Measurements from ENCODE around the gene CUL1. TPM values are rescaled to one million over a fixed set of nuclear protein-coding genes. Genes with fewer than 3 reads are reported as not detected.
A peak's percentile ranks its signal among the peaks of the same experiment; 100 is the strongest.

CUL1 gene
- polyA plus RNA-seq (2013): 41.4 TPM

GRCh38 chr7:148698397-148699023 is at the start of gene CUL1:
CUL1 (plus strand) TSS chr7:148698903; CDS start chr7:148730123, 31,220 bp downstream.
- H3K27me3 ChIP-seq (replicated peaks in 2 of 5; ENCODE audit: control insufficient read depth in 4 of 5, insufficient read depth in 5 of 5, low read length in 4 of 5): no peaks in the 10 kb centered on the region
- peaks cover 8 to 44% (median 31%) of the 10 kb centered on the region in 4 experiments for H3K4me1 ChIP-seq (ENCODE audit: control extremely low read depth in 1 of 4, control insufficient read depth in 4 of 4, insufficient read depth in 4 of 4, low read length in 3 of 4)
- ChIA-PET CTCF (interaction anchor here (1.2 kb wide), 1 partner anchor 89 kb away, joined by 3 read pairs; no protein-coding TSS in a partner anchor), POLR2A (interaction anchor here (0.6 kb wide), 1 partner anchor 42 kb away, joined by 3 read pairs; no protein-coding TSS in a partner anchor)
- H3K27ac ChIP-seq (ENCODE audit: insufficient read depth in 1 of 2, low read depth in 1 of 2, low read length in 2 of 2, poor library complexity in 1 of 2, severe bottlenecking in 2 of 2): peak within 1 kb of the TSS; percentile 81 to 91
- peak; percentile 78 to 89 (median 82) for DNase-seq
- 0% methylated on average over 60 of the region's 84 CpGs for WGBS (ENCODE audit: insufficient coverage)
- H3K9me3 ChIP-seq (ENCODE audit: control extremely low read depth in 1 of 5, control insufficient read depth in 4 of 5, insufficient read depth in 2 of 5, low read depth in 1 of 5, low read length in 4 of 5): no peaks in the 10 kb centered on the region
- H3K4me3 ChIP-seq (ENCODE audit: control insufficient read depth in 1 of 7, extremely low read depth in 1 of 7, insufficient read depth in 4 of 7, low read depth in 2 of 7, low read length in 6 of 7): peak within 1 kb of the TSS; percentile 77 to 91 (median 86)
- peaks cover 0 to 5% (median 0%) of the 10 kb centered on the region in 4 experiments for H3K36me3 ChIP-seq (ENCODE audit: control insufficient read depth in 4 of 4, insufficient read depth in 4 of 4, low read length in 3 of 4)

- Histone ChIP-seq H3K36me3 (ENCODE audit: control insufficient read depth in 4 of 4, insufficient read depth in 4 of 4, low read length in 3 of 4) (no peaks in the 10 kb centered on the region), H3K27me3 (replicated peaks in 2 of 5; ENCODE audit: control insufficient read depth in 4 of 5, insufficient read depth in 5 of 5, low read length in 4 of 5) (no peaks in the 10 kb centered on the region), H3K9me3 (ENCODE audit: control extremely low read depth in 1 of 5, control insufficient read depth in 4 of 5, insufficient read depth in 2 of 5, low read depth in 1 of 5, low read length in 4 of 5) (no peaks in the 10 kb centered on the region), H3K27ac (ENCODE audit: insufficient read depth in 1 of 2, low read depth in 1 of 2, low read length in 2 of 2, poor library complexity in 1 of 2, severe bottlenecking in 2 of 2) (no peak overlapping the region), H3K4me1 (ENCODE audit: control extremely low read depth in 1 of 4, control insufficient read depth in 4 of 4, insufficient read depth in 4 of 4, low read length in 3 of 4) (no peaks in the 10 kb centered on the region), H3K4me3 (ENCODE audit: control insufficient read depth in 1 of 7, extremely low read depth in 1 of 7, insufficient read depth in 4 of 7, low read depth in 2 of 7, low read length in 6 of 7) (no peak overlapping the region)
- 86% methylated on average over 2 of the region's 4 CpGs for WGBS (ENCODE audit: insufficient coverage)
- ChIA-PET CTCF (no interaction called here), POLR2A (no interaction called here)
- no peak for DNase-seq
Observed at GRCh38 chr7:148650232-148650858, 48.4 kb upstream of the CUL1 start.

- H3K36me3 ChIP-seq (ENCODE audit: control insufficient read depth in 4 of 4, insufficient read depth in 4 of 4, low read length in 3 of 4): no peaks in the 10 kb centered on the region
- H3K27me3 ChIP-seq (replicated peaks in 2 of 5; ENCODE audit: control insufficient read depth in 4 of 5, insufficient read depth in 5 of 5, low read length in 4 of 5): no peaks in the 10 kb centered on the region
- H3K4me3 ChIP-seq (ENCODE audit: control insufficient read depth in 1 of 7, extremely low read depth in 1 of 7, insufficient read depth in 4 of 7, low read depth in 2 of 7, low read length in 6 of 7): no peak overlapping the region
- H3K9me3 ChIP-seq (ENCODE audit: control extremely low read depth in 1 of 5, control insufficient read depth in 4 of 5, insufficient read depth in 2 of 5, low read depth in 1 of 5, low read length in 4 of 5): no peaks in the 10 kb centered on the region
- H3K27ac ChIP-seq (ENCODE audit: insufficient read depth in 1 of 2, low read depth in 1 of 2, low read length in 2 of 2, poor library complexity in 1 of 2, severe bottlenecking in 2 of 2): no peak overlapping the region
- DNase-seq: no peak
- H3K4me1 ChIP-seq (ENCODE audit: control extremely low read depth in 1 of 4, control insufficient read depth in 4 of 4, insufficient read depth in 4 of 4, low read length in 3 of 4): no peaks in the 10 kb centered on the region
- CTCF ChIA-PET: no interaction called here
- POLR2A ChIA-PET: no interaction called here
Observed at GRCh38 chr7:148652773-148653172, 45.9 kb upstream of the CUL1 start.

- CTCF ChIA-PET: interaction anchor here (1.0 to 1.2 kb wide), 2 partner anchors 11 to 88 kb away, joined by 3 read pairs; no protein-coding TSS in a partner anchor
Observed at GRCh38 chr7:148657929-148658328, 40.8 kb upstream of the CUL1 start.

GRCh38 chr7:148661471-148661870 is 37.2 kb upstream of the CUL1 start:
- POLR2A ChIA-PET: no interaction called here
- 100% methylated on average over 2 of the region's 2 CpGs for WGBS (ENCODE audit: insufficient coverage)

More at GRCh38 chr7:148657929-148658328, 40.8 kb upstream of the CUL1 start:
- no peak overlapping the region for H3K4me3 ChIP-seq (ENCODE audit: control insufficient read depth in 1 of 7, extremely low read depth in 1 of 7, insufficient read depth in 4 of 7, low read depth in 2 of 7, low read length in 6 of 7)
- WGBS (ENCODE audit: insufficient coverage): 100% methylated on average over 3 of the region's 4 CpGs
- no peaks in the 10 kb centered on the region for H3K36me3 ChIP-seq (ENCODE audit: control insufficient read depth in 4 of 4, insufficient read depth in 4 of 4, low read length in 3 of 4)
- no peaks in the 10 kb centered on the region for H3K4me1 ChIP-seq (ENCODE audit: control extremely low read depth in 1 of 4, control insufficient read depth in 4 of 4, insufficient read depth in 4 of 4, low read length in 3 of 4)
- DNase-seq: no peak
- H3K27ac ChIP-seq (ENCODE audit: insufficient read depth in 1 of 2, low read depth in 1 of 2, low read length in 2 of 2, poor library complexity in 1 of 2, severe bottlenecking in 2 of 2): no peak overlapping the region
- POLR2A ChIA-PET: no interaction called here
- H3K9me3 ChIP-seq (ENCODE audit: control extremely low read depth in 1 of 5, control insufficient read depth in 4 of 5, insufficient read depth in 2 of 5, low read depth in 1 of 5, low read length in 4 of 5): no peaks in the 10 kb centered on the region
- no peaks in the 10 kb centered on the region for H3K27me3 ChIP-seq (replicated peaks in 2 of 5; ENCODE audit: control insufficient read depth in 4 of 5, insufficient read depth in 5 of 5, low read length in 4 of 5)

GRCh38 chr7:148662646-148663045 is 36.1 kb upstream of the CUL1 start:
- no peak overlapping the region for H3K4me3 ChIP-seq (ENCODE audit: control insufficient read depth in 1 of 7, extremely low read depth in 1 of 7, insufficient read depth in 4 of 7, low read depth in 2 of 7, low read length in 6 of 7)
- POLR2A ChIA-PET: no interaction called here

More at GRCh38 chr7:148661471-148661870, 37.2 kb upstream of the CUL1 start:
- CTCF ChIA-PET: interaction anchor here (1.3 kb wide), 1 partner anchor 78 kb away, joined by 3 read pairs; no protein-coding TSS in a partner anchor
- no peak overlapping the region for H3K4me3 ChIP-seq (ENCODE audit: control insufficient read depth in 1 of 7, extremely low read depth in 1 of 7, insufficient read depth in 4 of 7, low read depth in 2 of 7, low read length in 6 of 7)
- H3K36me3 ChIP-seq (ENCODE audit: control insufficient read depth in 4 of 4, insufficient read depth in 4 of 4, low read length in 3 of 4): no peaks in the 10 kb centered on the region
- H3K27ac ChIP-seq (ENCODE audit: insufficient read depth in 1 of 2, low read depth in 1 of 2, low read length in 2 of 2, poor library complexity in 1 of 2, severe bottlenecking in 2 of 2): no peak overlapping the region
- H3K4me1 ChIP-seq (ENCODE audit: control extremely low read depth in 1 of 4, control insufficient read depth in 4 of 4, insufficient read depth in 4 of 4, low read length in 3 of 4): no peaks in the 10 kb centered on the region
- H3K9me3 ChIP-seq (ENCODE audit: control extremely low read depth in 1 of 5, control insufficient read depth in 4 of 5, insufficient read depth in 2 of 5, low read depth in 1 of 5, low read length in 4 of 5): no peaks in the 10 kb centered on the region
- no peak for DNase-seq
- no peaks in the 10 kb centered on the region for H3K27me3 ChIP-seq (replicated peaks in 2 of 5; ENCODE audit: control insufficient read depth in 4 of 5, insufficient read depth in 5 of 5, low read length in 4 of 5)

GRCh38 chr7:148664324-148664723 is 34.4 kb upstream of the CUL1 start:
- DNase-seq: no peak

More at GRCh38 chr7:148662646-148663045, 36.1 kb upstream of the CUL1 start:
- no peak for DNase-seq
- Histone ChIP-seq H3K36me3 (ENCODE audit: control insufficient read depth in 4 of 4, insufficient read depth in 4 of 4, low read length in 3 of 4) (no peaks in the 10 kb centered on the region), H3K27me3 (replicated peaks in 2 of 5; ENCODE audit: control insufficient read depth in 4 of 5, insufficient read depth in 5 of 5, low read length in 4 of 5) (no peaks in the 10 kb centered on the region), H3K9me3 (ENCODE audit: control extremely low read depth in 1 of 5, control insufficient read depth in 4 of 5, insufficient read depth in 2 of 5, low read depth in 1 of 5, low read length in 4 of 5) (no peaks in the 10 kb centered on the region), H3K4me1 (ENCODE audit: control extremely low read depth in 1 of 4, control insufficient read depth in 4 of 4, insufficient read depth in 4 of 4, low read length in 3 of 4) (no peaks in the 10 kb centered on the region), H3K27ac (ENCODE audit: insufficient read depth in 1 of 2, low read depth in 1 of 2, low read length in 2 of 2, poor library complexity in 1 of 2, severe bottlenecking in 2 of 2) (no peak overlapping the region)
- 81% methylated on average over 2 of the region's 3 CpGs for WGBS (ENCODE audit: insufficient coverage)
- CTCF ChIA-PET: no interaction called here

More at GRCh38 chr7:148664324-148664723, 34.4 kb upstream of the CUL1 start:
- POLR2A ChIA-PET: no interaction called here
- H3K4me1 ChIP-seq (ENCODE audit: control extremely low read depth in 1 of 4, control insufficient read depth in 4 of 4, insufficient read depth in 4 of 4, low read length in 3 of 4): peaks cover 0 to 3% (median 0%) of the 10 kb centered on the region in 4 experiments
- H3K9me3 ChIP-seq (ENCODE audit: control extremely low read depth in 1 of 5, control insufficient read depth in 4 of 5, insufficient read depth in 2 of 5, low read depth in 1 of 5, low read length in 4 of 5): no peaks in the 10 kb centered on the region
- H3K27ac ChIP-seq (ENCODE audit: insufficient read depth in 1 of 2, low read depth in 1 of 2, low read length in 2 of 2, poor library complexity in 1 of 2, severe bottlenecking in 2 of 2): no peak overlapping the region
- 91% methylated on average over 6 of the region's 6 CpGs for whole genome bisulfite sequencing (ENCODE audit: insufficient coverage)
- H3K27me3 ChIP-seq (replicated peaks in 2 of 5; ENCODE audit: control insufficient read depth in 4 of 5, insufficient read depth in 5 of 5, low read length in 4 of 5): no peaks in the 10 kb centered on the region
- CTCF ChIA-PET: interaction anchor here (2.2 kb wide), 1 partner anchor 11 kb away, joined by 5 read pairs; no protein-coding TSS in a partner anchor
- H3K36me3 ChIP-seq (ENCODE audit: control insufficient read depth in 4 of 4, insufficient read depth in 4 of 4, low read length in 3 of 4): no peaks in the 10 kb centered on the region
- no peak overlapping the region for H3K4me3 ChIP-seq (ENCODE audit: control insufficient read depth in 1 of 7, extremely low read depth in 1 of 7, insufficient read depth in 4 of 7, low read depth in 2 of 7, low read length in 6 of 7)

Measured in common myeloid progenitor, CD34-positive (primary cell).